ENCODE data around the gene DCTN2. TPM values are rescaled to one million over a fixed set of nuclear protein-coding genes. Genes with fewer than 3 reads are reported as not detected.
A peak's percentile ranks its signal among the peaks of the same experiment; 100 is the strongest.

The DCTN2 gene
- 100 to 1,000 TPM; 112 to 224 (median 145) TPM for polyA plus RNA-seq
- long read RNA-seq, donor 1, transcript DCTN2-207 (5 exons, 566 nt), result minor isoform, 9 of 97 reads
- long read RNA-seq, donor 1, transcript DCTN2-209 (14 exons, 2,061 nt), result major isoform, 29 of 97 reads
- long read RNA-seq, donor 1, partial matches to known transcripts, result 47 of 97 reads
- long read RNA-seq, donor 1, other reads (novel, unspliced or antisense), result 11 of 97 reads
- long read RNA-seq, donor 2, transcript DCTN2-209 (14 exons, 2,061 nt), result major isoform, 8 of 12 reads
- long read RNA-seq, donor 2, partial matches to known transcripts, result 0 of 12 reads
- long read RNA-seq, donor 2, other reads (novel, unspliced or antisense), result 0 of 12 reads
- long read RNA-seq, donor 3, transcript DCTN2-207 (5 exons, 566 nt), result minor isoform, 6 of 14 reads
- long read RNA-seq, donor 3, transcript DCTN2-209 (14 exons, 2,061 nt), result major isoform, 8 of 14 reads
- long read RNA-seq, donor 3, partial matches to known transcripts, result 0 of 14 reads
- long read RNA-seq, donor 3, other reads (novel, unspliced or antisense), result 0 of 14 reads
- long read RNA-seq, donor 4, result 0 reads
- long read RNA-seq, donor 5, partial matches to known transcripts, result 0 of 3 reads
- long read RNA-seq, donor 5, other reads (novel, unspliced or antisense), result 0 of 3 reads
- long read RNA-seq, donor 6, transcript DCTN2-209 (14 exons, 2,061 nt), result major isoform, 17 of 21 reads
- long read RNA-seq, donor 6, partial matches to known transcripts, result 0 of 21 reads
- long read RNA-seq, donor 6, other reads (novel, unspliced or antisense), result 0 of 21 reads
- long read RNA-seq, donor 7, result 0 reads
- long read RNA-seq, donor 8, partial matches to known transcripts, result 0 of 2 reads
- long read RNA-seq, donor 8, other reads (novel, unspliced or antisense), result 0 of 2 reads
- long read RNA-seq, donor 9, partial matches to known transcripts, result 0 of 1 reads
- long read RNA-seq, donor 9, other reads (novel, unspliced or antisense), result 0 of 1 reads
- long read RNA-seq, donor 10, transcript DCTN2-209 (14 exons, 2,061 nt), result major isoform, 22 of 49 reads
- long read RNA-seq, donor 10, partial matches to known transcripts, result 8 of 49 reads
- long read RNA-seq, donor 10, other reads (novel, unspliced or antisense), result 14 of 49 reads

DNA sequence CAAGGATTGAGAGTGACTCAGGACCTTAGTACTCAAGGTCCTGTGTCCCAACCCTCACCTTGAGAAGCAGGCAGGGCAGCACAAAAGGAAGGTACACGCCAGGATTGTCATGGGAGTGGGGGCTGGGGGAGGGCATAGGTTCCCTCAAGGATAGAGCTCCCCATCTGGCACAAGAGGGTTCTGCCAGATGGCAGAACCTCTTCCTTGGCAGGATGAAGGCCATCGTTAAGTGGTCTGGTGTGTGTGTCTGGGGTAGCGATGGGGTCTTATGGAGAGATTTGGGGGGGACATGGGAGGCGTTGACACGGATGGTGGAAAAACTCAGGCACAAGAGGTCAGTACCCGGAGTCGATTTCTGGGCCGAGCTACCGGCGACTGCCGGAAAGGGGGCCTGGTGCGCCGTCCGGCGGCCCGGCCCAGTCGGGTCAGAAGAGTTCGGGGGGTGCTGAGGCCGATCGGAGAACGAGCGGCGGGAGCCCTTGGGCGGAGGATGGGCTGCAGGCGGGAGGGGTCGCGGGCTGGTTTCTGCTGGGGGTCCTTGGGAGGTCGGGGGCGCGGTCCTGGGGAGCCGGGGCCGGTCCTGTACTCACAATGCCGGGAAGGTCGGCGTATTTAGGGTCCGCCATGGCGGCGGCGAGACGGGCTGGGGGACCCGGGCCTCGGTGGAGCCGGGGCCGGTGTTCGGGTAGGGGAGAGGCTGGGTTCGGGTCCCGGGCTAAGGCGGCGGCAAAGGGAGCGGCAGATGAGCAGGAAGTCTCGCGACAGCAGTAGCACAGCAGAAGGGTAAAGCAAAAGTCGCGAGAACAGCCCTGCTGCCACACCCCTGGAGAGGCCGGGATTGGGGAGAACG is at the start of gene DCTN2:
Gene DCTN2, minus strand, starts transcription at position 755 of the 850 bp plus-strand sequence. Its CDS starts 129 bp downstream, at position 626.
- Histone ChIP-seq H3K4me3 (ENCODE audit: low read depth in 1 of 3, low read length in 3 of 3) (peak within 1 kb of the TSS; percentile 88 to 99 (median 97)), H3K27me3 (ENCODE audit: control insufficient read depth in 3 of 3, insufficient read depth in 3 of 3, low read length in 3 of 3) (peaks cover 0 to 35% (median 6%) of the 10 kb centered on the region in 3 donors), H3K36me3 (ENCODE audit: control insufficient read depth in 3 of 3, insufficient read depth in 2 of 3, low read depth in 1 of 3, low read length in 3 of 3) (peaks cover 0 to 11% (median 0%) of the 10 kb centered on the region in 3 donors), H3K27ac (ENCODE audit: low read depth in 1 of 3, low read length in 2 of 3) (peak within 1 kb of the TSS; percentile 85 to 89 (median 88)), H3K4me1 (ENCODE audit: control insufficient read depth in 3 of 3, insufficient read depth in 2 of 3, low read depth in 1 of 3, low read length in 2 of 3) (peaks cover 2 to 11% (median 7%) of the 10 kb centered on the region in 3 donors), H3K9me3 (ENCODE audit: control insufficient read depth in 2 of 2, insufficient read depth in 1 of 2, low read depth in 1 of 2, low read length in 1 of 2) (no peaks in the 10 kb centered on the region)
- no peak for FAIRE-seq
- 0 to 1% (median 1%) methylated on average over 46 to 56 of the region's 56 CpGs for WGBS, 3 donors
- peak; percentile 97 to 99 for DNase-seq

DNA sequence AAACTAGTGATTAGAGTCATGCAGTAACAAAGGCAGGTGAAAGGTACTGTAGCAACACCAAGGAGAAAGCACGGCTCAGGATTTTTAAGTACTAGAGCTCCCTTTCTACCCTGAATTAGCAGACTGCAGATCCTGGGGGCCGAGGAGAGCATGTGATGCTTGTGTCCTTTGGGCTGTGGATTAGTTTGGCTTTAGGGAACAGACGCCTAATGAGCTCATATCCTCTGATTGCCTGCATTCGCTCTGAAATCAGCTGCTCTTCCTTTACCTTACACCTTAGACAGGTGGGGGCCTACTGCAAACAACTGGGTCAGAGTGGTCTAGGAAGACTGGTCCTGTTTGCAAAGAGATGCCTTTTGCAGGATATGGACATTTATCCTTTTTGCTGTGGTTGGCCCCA is 46.2 kb upstream of the DCTN2 start:
- no peak overlapping the region for H3K27ac ChIP-seq (ENCODE audit: low read depth in 1 of 3, low read length in 2 of 3)
- peaks cover 3 to 9% (median 7%) of the 10 kb centered on the region in 3 donors for H3K4me1 ChIP-seq (ENCODE audit: control insufficient read depth in 3 of 3, insufficient read depth in 2 of 3, low read depth in 1 of 3, low read length in 2 of 3)
- no peak for DNase-seq
- H3K27me3 ChIP-seq (ENCODE audit: control insufficient read depth in 3 of 3, insufficient read depth in 3 of 3, low read length in 3 of 3), result peaks cover 0 to 4% (median 0%) of the 10 kb centered on the region in 3 donors
- no peak overlapping the region for H3K4me3 ChIP-seq (ENCODE audit: low read depth in 1 of 3, low read length in 3 of 3)
- 87 to 94% (median 88%) methylated on average over 4 of the region's 4 CpGs for WGBS, 3 donors
- H3K36me3 ChIP-seq (ENCODE audit: control insufficient read depth in 3 of 3, insufficient read depth in 2 of 3, low read depth in 1 of 3, low read length in 3 of 3), result peaks cover 5 to 14% (median 8%) of the 10 kb centered on the region in 3 donors
- no peak for FAIRE-seq
- H3K9me3 ChIP-seq (ENCODE audit: control insufficient read depth in 2 of 2, insufficient read depth in 1 of 2, low read depth in 1 of 2, low read length in 1 of 2), result no peaks in the 10 kb centered on the region

DNA sequence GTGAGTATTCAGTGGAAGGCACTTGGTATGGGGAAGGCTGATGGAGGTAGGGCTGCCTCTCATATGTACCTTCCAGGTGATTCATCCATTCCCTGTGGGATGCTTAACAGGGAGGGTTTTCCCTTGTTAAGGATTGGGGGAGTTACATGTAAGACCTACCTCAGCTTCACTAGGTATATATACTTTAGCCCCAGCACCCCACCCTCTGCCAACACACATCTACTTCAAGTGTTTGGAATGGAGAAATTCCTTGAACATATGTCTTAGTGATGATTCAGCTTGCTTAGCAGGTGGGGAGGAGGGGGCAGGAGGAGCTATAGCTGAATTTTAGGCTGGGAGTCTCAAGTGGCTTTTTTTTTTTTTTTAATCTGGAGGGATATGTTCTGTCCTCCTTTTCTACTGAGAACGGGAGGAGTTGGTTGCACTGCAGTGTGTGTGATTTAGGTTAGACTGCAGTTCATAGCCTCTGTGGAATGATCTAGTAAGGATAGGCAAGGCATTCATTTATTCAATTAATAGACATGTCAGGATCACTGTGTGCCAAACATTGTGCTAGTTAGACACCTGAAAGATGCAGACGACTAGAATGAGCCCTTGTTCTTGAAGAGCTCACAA is 45.7 kb upstream of the DCTN2 start:
- Histone ChIP-seq H3K4me3 (ENCODE audit: low read depth in 1 of 3, low read length in 3 of 3) (no peak overlapping the region), H3K27me3 (ENCODE audit: control insufficient read depth in 3 of 3, insufficient read depth in 3 of 3, low read length in 3 of 3) (peaks cover 0 to 9% (median 0%) of the 10 kb centered on the region in 3 donors), H3K27ac (ENCODE audit: low read depth in 1 of 3, low read length in 2 of 3) (no peak overlapping the region), H3K36me3 (ENCODE audit: control insufficient read depth in 3 of 3, insufficient read depth in 2 of 3, low read depth in 1 of 3, low read length in 3 of 3) (peaks cover 5 to 11% (median 8%) of the 10 kb centered on the region in 3 donors), H3K9me3 (ENCODE audit: control insufficient read depth in 2 of 2, insufficient read depth in 1 of 2, low read depth in 1 of 2, low read length in 1 of 2) (no peaks in the 10 kb centered on the region), H3K4me1 (ENCODE audit: control insufficient read depth in 3 of 3, insufficient read depth in 2 of 3, low read depth in 1 of 3, low read length in 2 of 3) (peaks cover 3 to 9% (median 7%) of the 10 kb centered on the region in 3 donors)
- DNase-seq (no peak), FAIRE-seq (no peak)
- WGBS, 3 donors, result 61 to 79% (median 71%) methylated on average over 2 of the region's 2 CpGs

DNA sequence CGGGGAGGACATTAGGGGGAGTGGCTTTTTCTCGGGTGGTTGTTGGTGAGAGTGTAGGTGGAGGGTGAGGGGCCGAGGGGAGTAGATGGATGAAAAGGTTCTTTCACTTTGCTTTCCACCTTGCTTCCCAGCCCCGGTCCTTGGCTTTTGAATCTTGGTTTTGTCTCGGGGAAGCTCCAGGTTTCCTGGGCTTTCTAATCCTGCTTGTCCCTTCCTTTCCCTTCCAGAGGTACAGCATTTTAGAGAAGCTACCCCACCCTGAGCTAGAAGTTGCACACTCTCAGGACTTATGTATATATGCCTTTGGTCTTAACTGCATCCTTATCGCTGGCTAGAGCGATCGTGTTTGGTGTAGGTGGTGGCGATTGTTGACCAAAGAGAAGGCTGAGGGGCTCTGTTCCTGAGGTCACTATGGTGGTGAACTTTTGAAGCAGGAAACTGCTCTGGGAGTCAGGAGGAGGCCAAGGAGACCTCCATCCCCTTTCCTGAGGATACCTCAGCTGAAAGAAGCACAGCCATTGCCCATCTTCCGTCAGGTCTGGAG is 44.9 kb upstream of the DCTN2 start:
- no peak for DNase-seq
- peaks cover 3 to 9% (median 7%) of the 10 kb centered on the region in 3 donors for H3K4me1 ChIP-seq (ENCODE audit: control insufficient read depth in 3 of 3, insufficient read depth in 2 of 3, low read depth in 1 of 3, low read length in 2 of 3)
- no peak for FAIRE-seq
- H3K4me3 ChIP-seq (ENCODE audit: low read depth in 1 of 3, low read length in 3 of 3), result peak overlapping the region; percentile 73 to 86 (median 81)
- peaks cover 2 to 11% (median 4%) of the 10 kb centered on the region in 3 donors for H3K36me3 ChIP-seq (ENCODE audit: control insufficient read depth in 3 of 3, insufficient read depth in 2 of 3, low read depth in 1 of 3, low read length in 3 of 3)
- WGBS, 3 donors, result 20 to 35% (median 33%) methylated on average over 10 of the region's 10 CpGs
- no peaks in the 10 kb centered on the region for H3K9me3 ChIP-seq (ENCODE audit: control insufficient read depth in 2 of 2, insufficient read depth in 1 of 2, low read depth in 1 of 2, low read length in 1 of 2)
- peaks cover 0 to 14% (median 0%) of the 10 kb centered on the region in 3 donors for H3K27me3 ChIP-seq (ENCODE audit: control insufficient read depth in 3 of 3, insufficient read depth in 3 of 3, low read length in 3 of 3)
- H3K27ac ChIP-seq (ENCODE audit: low read depth in 1 of 3, low read length in 2 of 3), result peak overlapping the region in 1 of 3 donors; percentile 29

DNA sequence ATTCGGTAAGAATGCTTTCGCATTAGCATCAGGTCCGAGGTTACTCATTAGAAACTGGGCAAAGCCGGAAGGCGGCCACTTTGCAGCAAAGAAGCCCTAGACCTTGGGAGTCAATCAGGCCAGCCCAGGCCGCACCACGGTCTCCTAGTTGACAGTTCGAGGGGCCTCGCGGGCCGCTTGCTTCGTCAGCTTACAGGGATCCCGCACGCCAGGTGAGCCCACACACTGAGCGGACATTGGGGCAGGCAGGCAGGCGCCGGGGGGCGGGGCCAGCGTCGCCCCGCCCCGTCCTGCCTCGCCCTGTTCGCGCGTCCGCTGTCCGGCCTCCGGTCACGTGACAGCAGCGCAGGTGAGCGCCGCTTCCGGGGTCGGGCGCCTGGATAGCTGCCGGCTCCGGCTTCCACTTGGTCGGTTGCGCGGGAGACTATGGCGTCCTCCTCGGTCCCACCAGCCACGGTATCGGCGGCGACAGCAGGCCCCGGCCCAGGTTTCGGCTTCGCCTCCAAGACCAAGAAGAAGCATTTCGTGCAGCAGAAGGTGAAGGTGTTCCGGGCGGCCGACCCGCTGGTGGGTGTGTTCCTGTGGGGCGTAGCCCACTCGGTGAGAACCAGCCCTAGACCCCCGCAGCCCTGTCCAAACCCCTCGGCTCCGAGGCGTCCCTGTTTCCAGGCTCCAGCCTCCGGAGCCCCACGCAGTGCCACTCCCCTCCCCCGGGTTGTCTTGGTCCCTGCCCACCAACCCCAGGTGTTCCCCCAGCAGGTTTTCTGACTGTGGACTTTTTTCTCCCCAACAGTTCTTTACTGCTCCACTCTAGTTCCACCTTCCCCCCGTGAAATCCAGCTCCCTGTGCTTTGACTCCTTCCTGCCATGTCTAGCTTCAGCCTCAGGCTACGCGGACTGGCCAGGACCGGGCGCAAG is 44.1 kb upstream of the DCTN2 start, which contains the start of gene PIP4K2C:
Gene PIP4K2C, plus strand, starts transcription at position 329 of the 918 bp plus-strand sequence. Its CDS starts 98 bp downstream, at position 427.
- peaks cover 0 to 9% (median 2%) of the 10 kb centered on the region in 3 donors for H3K36me3 ChIP-seq (ENCODE audit: control insufficient read depth in 3 of 3, insufficient read depth in 2 of 3, low read depth in 1 of 3, low read length in 3 of 3)
- H3K27me3 ChIP-seq (ENCODE audit: control insufficient read depth in 3 of 3, insufficient read depth in 3 of 3, low read length in 3 of 3), result peaks cover 0 to 18% (median 0%) of the 10 kb centered on the region in 3 donors
- peak within 1 kb of the TSS; percentile 73 to 86 (median 81) for H3K4me3 ChIP-seq (ENCODE audit: low read depth in 1 of 3, low read length in 3 of 3)
- H3K9me3 ChIP-seq (ENCODE audit: control insufficient read depth in 2 of 2, insufficient read depth in 1 of 2, low read depth in 1 of 2, low read length in 1 of 2), result no peaks in the 10 kb centered on the region
- DNase-seq, result peak; percentile 90 to 93
- H3K27ac ChIP-seq (ENCODE audit: low read depth in 1 of 3, low read length in 2 of 3), result peak within 1 kb of the TSS in 2 of 3 donors; percentile 59 to 87
- peaks cover 3 to 9% (median 7%) of the 10 kb centered on the region in 3 donors for H3K4me1 ChIP-seq (ENCODE audit: control insufficient read depth in 3 of 3, insufficient read depth in 2 of 3, low read depth in 1 of 3, low read length in 2 of 3)
- FAIRE-seq, result no peak
- 1% methylated on average over 64 to 69 of the region's 69 CpGs for WGBS, 3 donors

DNA sequence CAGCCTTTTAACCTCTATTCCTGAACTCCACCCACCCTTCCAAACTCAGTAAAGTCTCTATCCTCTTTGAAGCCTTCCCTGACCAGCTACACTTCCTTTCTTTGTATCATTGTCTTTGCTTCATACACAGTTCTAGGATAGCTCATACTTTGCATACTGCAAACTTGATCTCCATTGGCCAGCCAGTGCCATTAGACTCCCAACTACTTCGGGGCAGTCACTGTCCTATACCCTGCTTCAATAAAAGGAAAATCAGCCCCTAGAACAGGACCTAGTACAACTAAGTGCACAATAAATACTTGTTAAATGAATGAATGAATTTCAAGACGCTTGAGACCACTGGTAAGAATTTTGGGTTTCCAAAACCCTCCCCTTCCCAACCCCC is 43.5 kb upstream of the DCTN2 start:
- H3K36me3 ChIP-seq (ENCODE audit: control insufficient read depth in 3 of 3, insufficient read depth in 2 of 3, low read depth in 1 of 3, low read length in 3 of 3), result peaks cover 0 to 3% (median 2%) of the 10 kb centered on the region in 3 donors
- peaks cover 0 to 22% (median 0%) of the 10 kb centered on the region in 3 donors for H3K27me3 ChIP-seq (ENCODE audit: control insufficient read depth in 3 of 3, insufficient read depth in 3 of 3, low read length in 3 of 3)
- H3K9me3 ChIP-seq (ENCODE audit: control insufficient read depth in 2 of 2, insufficient read depth in 1 of 2, low read depth in 1 of 2, low read length in 1 of 2), result no peaks in the 10 kb centered on the region
- H3K27ac ChIP-seq (ENCODE audit: low read depth in 1 of 3, low read length in 2 of 3), result peak overlapping the region in 1 of 3 donors; percentile 59
- 11 to 18% (median 14%) methylated on average over 2 of the region's 2 CpGs for WGBS, 3 donors
- DNase-seq, result no peak
- H3K4me1 ChIP-seq (ENCODE audit: control insufficient read depth in 3 of 3, insufficient read depth in 2 of 3, low read depth in 1 of 3, low read length in 2 of 3), result peaks cover 3 to 9% (median 7%) of the 10 kb centered on the region in 3 donors
- H3K4me3 ChIP-seq (ENCODE audit: low read depth in 1 of 3, low read length in 3 of 3), result peak overlapping the region in 2 of 3 donors; percentile 73 to 81
- no peak for FAIRE-seq

All from small intestine (tissue), 16 donors.